Stimulated activated naive CD8-positive, alpha-beta T cell treated with anti-CD3 and anti-CD28 coated beads, Interleukin-15, Interleukin-2, amounts not matched to agents 100 ng/mL and 50 ng/mL, for 24 hours (primary cell): ENCODE results near the gene TMEM178B.
"Not testable (repeated sequence)": the region's sequence is repeated elsewhere in the genome, so short reads cannot be mapped to it uniquely, and the experiment has no call there.

Source experiments
- H3K27ac Mint-ChIP-seq: one replicate; pipeline ENCODE4 v1.8.0; 2021; ENCODE audit warnings: mild to moderate bottlenecking, mixed read lengths
- H3K27me3 Mint-ChIP-seq: one replicate; pipeline ENCODE4 v1.8.0; 2021; ENCODE audit warnings: mixed read lengths
- H3K36me3 Mint-ChIP-seq: one replicate; pipeline ENCODE4 v1.8.0; 2021; ENCODE audit warnings: low read depth, mixed read lengths
- H3K4me1 Mint-ChIP-seq: one replicate; pipeline ENCODE4 v1.8.0; 2021; ENCODE audit warnings: low read depth, mixed read lengths
- H3K4me3 Mint-ChIP-seq: one replicate; pipeline ENCODE4 v1.8.0; 2021; ENCODE audit warnings: mild to moderate bottlenecking, mixed read lengths
- H3K9me3 Mint-ChIP-seq: one replicate; pipeline ENCODE4 v1.8.0; 2021; ENCODE audit warnings: mixed read lengths

The TMEM178B gene

DNA sequence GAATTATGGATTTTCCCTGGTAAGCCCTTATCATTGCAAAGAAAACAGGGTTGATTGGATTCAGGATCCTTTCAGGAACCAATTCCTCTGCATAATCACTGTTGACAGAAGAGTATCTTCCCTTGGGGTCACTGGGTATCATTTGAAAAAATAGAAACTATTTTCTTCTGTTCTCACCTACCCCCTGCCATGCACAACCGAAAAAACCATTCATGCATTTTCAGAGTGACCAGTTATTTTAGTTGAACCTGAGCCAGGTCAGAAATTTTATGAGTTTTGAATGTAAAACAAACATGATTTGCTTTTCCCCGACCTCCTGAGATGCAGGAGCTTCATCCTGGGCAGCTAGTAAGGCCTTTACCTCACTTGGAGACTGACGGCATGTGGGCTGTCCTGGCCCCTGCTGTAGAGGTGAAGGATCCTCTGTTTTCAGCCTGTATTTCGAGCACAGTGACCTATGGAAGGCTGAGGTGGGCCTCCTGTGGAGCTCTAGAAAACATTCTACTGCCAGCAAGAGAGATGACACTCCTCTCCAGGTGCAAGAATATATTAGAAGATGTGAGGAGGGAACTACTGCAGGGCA lies 30.1 kb downstream of the TMEM178B start:
- Mint-ChIP-seq H3K27ac (no peak overlapping the region), H3K27me3 (peaks cover 13% of the 10 kb centered on the region), H3K4me3 (no peak overlapping the region), H3K9me3 (no peaks in the 10 kb centered on the region), H3K4me1 (no peaks in the 10 kb centered on the region), H3K36me3 (no peaks in the 10 kb centered on the region)

DNA sequence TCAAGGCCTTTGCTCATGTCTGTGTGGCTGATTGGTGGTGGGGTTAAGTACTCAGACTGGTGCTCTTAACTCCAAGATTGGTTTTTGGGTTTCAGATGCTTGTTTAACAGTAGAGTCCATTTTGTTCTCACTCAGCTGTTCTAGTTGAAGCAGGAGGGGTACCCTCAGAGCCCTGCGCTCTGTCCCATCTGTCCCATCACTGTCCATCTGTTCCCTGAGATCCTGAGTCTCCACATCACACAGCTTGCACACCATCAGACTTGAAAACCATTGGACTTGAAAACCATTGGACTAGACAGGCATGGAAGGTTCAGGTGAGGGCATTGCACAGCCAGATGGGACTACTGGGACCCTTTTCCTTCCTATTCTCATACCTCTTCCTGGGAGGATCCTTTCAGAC lies 39.3 kb downstream of the TMEM178B start:
- no peak overlapping the region for H3K4me3 Mint-ChIP-seq
- H3K27me3 Mint-ChIP-seq: peaks cover under 1% of the 10 kb centered on the region
- no peaks in the 10 kb centered on the region for H3K36me3 Mint-ChIP-seq
- no peaks in the 10 kb centered on the region for H3K4me1 Mint-ChIP-seq
- no peak overlapping the region for H3K27ac Mint-ChIP-seq
- no peaks in the 10 kb centered on the region for H3K9me3 Mint-ChIP-seq

DNA sequence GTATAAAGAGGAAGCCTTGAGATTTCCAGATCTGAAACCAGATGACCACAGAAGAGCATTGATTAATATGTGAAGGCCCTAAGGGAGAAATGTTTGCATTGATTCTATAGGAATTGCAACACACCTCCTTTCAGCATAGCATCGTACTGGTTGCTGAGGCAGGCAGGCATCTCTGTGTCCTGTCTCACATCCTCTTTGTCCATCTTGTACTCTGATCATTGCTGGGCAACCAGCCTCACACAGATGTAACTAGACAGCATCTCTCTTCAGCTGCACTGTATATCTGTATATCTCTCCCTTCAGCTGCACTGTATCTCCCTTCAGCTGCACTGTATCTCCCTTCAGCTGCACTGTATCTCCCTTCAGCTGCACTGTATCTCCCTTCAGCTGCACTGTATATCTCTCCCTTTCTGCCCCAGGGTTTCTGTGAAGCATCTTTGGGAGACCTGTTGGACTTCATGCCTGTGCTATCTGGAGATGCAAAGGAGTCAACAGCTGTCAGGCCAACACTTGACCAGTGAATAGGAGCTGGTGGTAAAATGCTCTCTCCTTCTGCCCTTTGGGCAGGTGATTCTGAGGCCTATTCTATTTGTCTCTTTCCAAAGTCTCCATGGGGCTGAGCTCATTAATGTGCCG lies 40.3 kb downstream of the TMEM178B start:
- H3K36me3 Mint-ChIP-seq: no peaks in the 10 kb centered on the region
- no peak overlapping the region for H3K4me3 Mint-ChIP-seq
- no peaks in the 10 kb centered on the region for H3K4me1 Mint-ChIP-seq
- peaks cover 7% of the 10 kb centered on the region for H3K27me3 Mint-ChIP-seq
- H3K27ac Mint-ChIP-seq: no peak overlapping the region
- no peaks in the 10 kb centered on the region for H3K9me3 Mint-ChIP-seq

DNA sequence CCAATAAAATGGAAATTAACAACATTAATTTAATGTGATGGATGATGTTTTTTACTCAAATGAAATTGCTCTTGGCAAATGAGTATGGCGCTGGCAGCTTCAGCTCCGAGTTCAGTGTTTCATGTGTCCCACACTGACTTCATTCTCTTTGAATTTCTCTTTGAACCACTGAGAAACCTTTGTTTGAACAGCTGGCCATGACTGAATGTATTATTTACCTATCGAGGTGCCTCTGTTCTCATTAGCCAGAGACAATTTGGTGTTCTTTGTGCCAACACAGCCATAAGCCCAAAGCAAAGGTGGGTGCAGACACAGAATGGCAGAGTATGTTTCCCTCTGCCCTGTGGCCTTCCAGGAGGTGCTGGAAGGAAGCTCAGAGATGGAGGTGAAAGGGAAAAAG lies 42.1 kb downstream of the TMEM178B start:
- Mint-ChIP-seq H3K36me3 (no peaks in the 10 kb centered on the region), H3K9me3 (no peaks in the 10 kb centered on the region), H3K4me1 (no peaks in the 10 kb centered on the region), H3K27ac (no peak overlapping the region), H3K4me3 (no peak overlapping the region), H3K27me3 (peaks cover 15% of the 10 kb centered on the region)

DNA sequence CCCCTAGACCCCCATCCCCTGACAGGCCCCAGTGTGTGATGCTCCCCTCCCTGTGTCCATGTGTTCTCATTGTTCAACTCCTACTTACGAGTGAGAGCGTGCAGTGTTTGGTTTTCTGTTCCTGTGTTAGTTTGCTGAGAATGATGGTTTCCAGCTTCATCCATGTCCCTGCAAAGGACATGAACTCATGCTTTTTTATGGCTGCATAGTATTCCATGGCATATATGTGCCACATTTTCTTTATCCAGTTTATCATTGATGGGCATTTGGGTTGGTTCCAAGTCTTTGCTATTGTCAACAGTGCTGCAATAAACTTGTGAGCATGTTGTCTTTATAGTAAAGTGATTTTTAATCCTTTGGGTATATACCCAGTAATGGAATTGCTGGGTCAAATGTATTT lies 42.8 kb downstream of the TMEM178B start:
- H3K9me3 Mint-ChIP-seq, H3K36me3 Mint-ChIP-seq, H3K4me3 Mint-ChIP-seq, H3K27ac Mint-ChIP-seq, H3K4me1 Mint-ChIP-seq: not testable (repeated sequence)
- H3K27me3 Mint-ChIP-seq: peaks cover 18% of the 10 kb centered on the region

DNA sequence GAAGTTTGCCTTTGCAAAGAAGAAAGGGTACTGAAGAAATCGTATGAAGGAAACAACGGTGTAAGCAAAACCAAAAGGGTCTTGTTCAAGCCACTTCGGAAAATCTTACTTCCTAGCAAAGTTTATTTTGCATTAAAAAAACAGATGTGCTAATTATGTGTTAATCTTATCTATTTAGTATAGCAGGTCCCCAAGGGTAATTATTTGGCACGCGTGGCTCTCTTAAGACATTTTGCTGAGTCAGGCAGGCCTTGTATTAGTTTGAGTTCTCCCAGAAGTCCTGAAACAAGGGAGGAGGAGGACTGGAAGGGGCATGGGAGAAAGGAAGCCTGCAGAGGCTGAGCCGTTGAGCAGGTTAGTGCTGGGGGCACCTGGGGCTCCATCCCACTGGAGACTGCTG lies 44.9 kb downstream of the TMEM178B start:
- Mint-ChIP-seq H3K4me3 (no peak overlapping the region), H3K9me3 (no peaks in the 10 kb centered on the region), H3K27ac (no peak overlapping the region), H3K36me3 (no peaks in the 10 kb centered on the region), H3K27me3 (peaks cover 27% of the 10 kb centered on the region), H3K4me1 (no peaks in the 10 kb centered on the region)

DNA sequence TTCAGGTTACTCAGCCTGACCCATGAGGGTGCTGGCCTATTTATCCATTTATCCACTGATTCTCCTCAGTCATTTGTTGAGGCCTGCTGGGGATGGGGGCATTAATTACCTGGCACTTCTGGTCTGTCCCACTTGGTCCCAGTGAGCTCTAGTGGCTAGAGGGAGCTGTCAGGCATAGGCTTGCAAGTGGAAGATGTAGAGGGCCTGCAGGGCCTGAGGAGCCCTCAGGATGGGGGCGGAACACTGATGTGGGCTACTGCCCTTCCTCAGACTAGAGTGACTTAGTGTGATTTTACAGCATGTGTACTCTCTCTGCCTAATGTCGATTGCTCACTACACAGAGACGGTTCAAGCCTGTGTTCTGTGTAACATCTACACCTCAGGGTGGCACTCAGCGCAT lies 45.3 kb downstream of the TMEM178B start:
- H3K4me3 Mint-ChIP-seq: no peak overlapping the region

DNA sequence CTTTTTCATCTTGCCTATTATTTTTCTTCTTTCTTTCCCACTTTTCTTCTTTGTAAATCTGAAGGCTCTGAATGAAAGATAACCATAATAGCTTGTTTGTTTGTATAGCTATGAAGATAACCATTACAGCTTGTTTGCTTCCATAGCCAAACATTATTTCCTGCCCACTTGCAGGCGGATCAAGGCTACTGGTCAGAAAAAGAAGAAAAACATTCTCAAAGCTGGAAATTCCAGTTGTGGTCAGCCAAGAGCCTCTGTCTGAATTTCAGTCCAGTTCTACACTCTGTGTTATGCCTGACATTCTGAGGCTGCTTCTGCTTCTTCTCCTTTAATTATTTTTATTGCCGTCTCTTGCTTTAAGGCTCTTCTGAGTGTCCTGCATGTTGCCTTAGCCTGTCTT lies 48.9 kb downstream of the TMEM178B start:
- Mint-ChIP-seq H3K4me1 (no peaks in the 10 kb centered on the region), H3K27me3 (peaks cover 31% of the 10 kb centered on the region), H3K9me3 (no peaks in the 10 kb centered on the region), H3K27ac (no peak overlapping the region), H3K36me3 (no peaks in the 10 kb centered on the region), H3K4me3 (no peak overlapping the region)

More for the DNA sequence above, 45.3 kb downstream of the TMEM178B start:
- Mint-ChIP-seq H3K27ac (no peak overlapping the region), H3K4me1 (no peaks in the 10 kb centered on the region), H3K9me3 (no peaks in the 10 kb centered on the region), H3K27me3 (peaks cover 27% of the 10 kb centered on the region), H3K36me3 (no peaks in the 10 kb centered on the region)

DNA sequence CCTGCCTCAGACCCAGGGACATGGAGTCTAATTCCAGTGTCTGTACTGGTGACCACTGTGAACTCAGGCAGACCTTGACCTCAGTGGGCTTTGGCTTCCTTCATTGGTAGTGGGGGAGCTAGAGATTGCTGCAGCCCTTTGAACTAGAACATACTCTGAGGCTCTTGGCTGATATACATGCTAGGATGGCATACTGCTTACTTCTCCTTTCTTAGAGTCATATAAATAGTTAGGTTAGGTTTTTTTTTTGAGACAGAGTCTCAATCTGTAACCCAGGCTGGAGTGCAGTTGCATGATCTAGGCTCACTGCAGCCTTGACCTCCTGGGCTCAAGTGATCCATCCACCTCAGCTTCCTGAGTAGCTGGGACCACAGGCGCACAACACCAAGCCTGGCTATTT lies 49.7 kb downstream of the TMEM178B start:
- Mint-ChIP-seq H3K36me3 (no peaks in the 10 kb centered on the region), H3K4me3 (no peak overlapping the region), H3K27me3 (peaks cover 26% of the 10 kb centered on the region), H3K4me1 (no peaks in the 10 kb centered on the region), H3K27ac (no peak overlapping the region), H3K9me3 (no peaks in the 10 kb centered on the region)

DNA sequence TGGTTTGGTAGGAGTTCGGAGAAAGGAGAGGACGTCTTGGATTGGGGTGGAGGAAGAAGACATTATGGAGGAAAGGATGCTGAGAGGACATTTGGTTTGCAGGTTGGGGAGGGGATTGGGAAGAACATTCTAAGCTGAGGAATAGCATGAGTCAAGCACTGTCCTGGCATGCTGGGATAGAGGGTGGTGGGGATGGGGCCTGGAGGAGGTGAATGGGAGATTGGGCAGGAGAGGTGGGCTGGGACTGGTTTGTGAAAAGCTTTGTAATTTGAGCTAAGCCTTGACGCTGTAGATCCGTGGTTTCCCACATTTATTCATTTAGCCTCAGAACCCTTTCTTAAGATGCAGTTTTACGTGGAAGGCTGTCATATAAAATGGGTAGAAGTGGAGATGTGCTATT lies 52.2 kb downstream of the TMEM178B start:
- Mint-ChIP-seq H3K27me3 (peaks cover 20% of the 10 kb centered on the region), H3K27ac (no peak overlapping the region), H3K4me3 (no peak overlapping the region), H3K4me1 (no peaks in the 10 kb centered on the region), H3K9me3 (no peaks in the 10 kb centered on the region), H3K36me3 (no peaks in the 10 kb centered on the region)

DNA sequence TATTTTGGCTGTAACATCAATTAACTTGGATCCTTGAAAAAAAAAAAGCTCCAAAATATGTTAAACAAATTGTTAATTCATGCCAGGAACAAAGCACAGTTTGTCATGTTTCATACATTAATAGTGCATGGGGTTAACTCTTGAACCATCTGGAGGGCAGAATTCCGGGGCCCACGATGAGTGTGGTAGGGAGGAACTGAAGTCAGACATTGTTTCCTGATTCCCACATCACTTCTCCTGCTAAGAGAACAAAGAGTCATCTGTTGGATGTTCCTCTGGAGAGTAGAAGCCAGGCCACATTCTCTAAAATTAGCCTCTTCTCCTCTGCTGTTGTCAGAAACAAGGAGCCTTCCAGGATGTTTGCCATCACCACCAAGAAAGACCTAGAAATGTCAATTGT lies 54.6 kb downstream of the TMEM178B start:
- H3K36me3 Mint-ChIP-seq: no peaks in the 10 kb centered on the region

DNA sequence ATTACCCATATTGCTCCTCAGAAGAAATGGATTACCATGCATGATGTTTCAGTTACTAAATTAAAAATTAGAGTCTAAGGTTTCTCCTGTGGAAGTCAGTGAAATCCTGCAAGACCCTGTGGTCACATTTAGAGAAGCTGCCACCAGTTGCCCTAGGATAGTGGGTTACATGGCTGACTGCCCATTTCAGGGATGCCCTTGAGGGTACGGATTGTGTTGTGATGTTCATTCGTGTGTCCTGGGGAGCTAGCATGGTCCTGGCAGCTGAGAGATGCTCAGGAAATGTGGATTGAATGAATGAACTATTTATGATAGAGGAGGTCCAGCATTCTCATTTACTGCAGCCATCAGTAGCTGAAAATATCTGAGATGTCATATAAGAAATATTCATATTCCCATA lies 55.1 kb downstream of the TMEM178B start:
- H3K27ac Mint-ChIP-seq: no peak overlapping the region
- H3K9me3 Mint-ChIP-seq: no peaks in the 10 kb centered on the region
- no peaks in the 10 kb centered on the region for H3K36me3 Mint-ChIP-seq
- H3K27me3 Mint-ChIP-seq: peaks cover 17% of the 10 kb centered on the region
- no peaks in the 10 kb centered on the region for H3K4me1 Mint-ChIP-seq
- no peak overlapping the region for H3K4me3 Mint-ChIP-seq

More for the DNA sequence above, 54.6 kb downstream of the TMEM178B start:
- H3K27me3 Mint-ChIP-seq: peaks cover 13% of the 10 kb centered on the region
- no peaks in the 10 kb centered on the region for H3K4me1 Mint-ChIP-seq
- no peaks in the 10 kb centered on the region for H3K9me3 Mint-ChIP-seq
- no peak overlapping the region for H3K27ac Mint-ChIP-seq
- no peak overlapping the region for H3K4me3 Mint-ChIP-seq

DNA sequence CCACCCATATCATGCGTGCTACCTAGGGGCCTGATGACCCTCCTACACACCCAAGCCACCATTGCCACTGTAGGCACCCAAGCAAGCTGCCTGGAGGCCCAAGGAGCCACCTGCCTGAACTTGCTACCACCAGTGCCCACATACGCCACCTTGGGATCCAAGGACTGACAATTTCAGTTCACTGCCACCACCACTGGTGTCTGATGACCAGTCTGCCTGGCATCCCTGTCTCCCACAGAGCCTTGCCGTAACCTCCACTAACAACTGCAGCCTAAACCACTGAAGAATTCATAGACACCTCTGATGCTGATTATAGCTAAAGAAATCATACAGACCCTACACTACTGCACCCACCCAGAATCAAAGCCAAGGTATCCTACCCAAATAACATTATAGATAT lies 58.8 kb downstream of the TMEM178B start:
- Mint-ChIP-seq H3K27ac (no peak overlapping the region), H3K4me3 (no peak overlapping the region), H3K4me1 (no peaks in the 10 kb centered on the region), H3K36me3 (no peaks in the 10 kb centered on the region), H3K27me3 (peaks cover 16% of the 10 kb centered on the region), H3K9me3 (peaks cover 3% of the 10 kb centered on the region)

DNA sequence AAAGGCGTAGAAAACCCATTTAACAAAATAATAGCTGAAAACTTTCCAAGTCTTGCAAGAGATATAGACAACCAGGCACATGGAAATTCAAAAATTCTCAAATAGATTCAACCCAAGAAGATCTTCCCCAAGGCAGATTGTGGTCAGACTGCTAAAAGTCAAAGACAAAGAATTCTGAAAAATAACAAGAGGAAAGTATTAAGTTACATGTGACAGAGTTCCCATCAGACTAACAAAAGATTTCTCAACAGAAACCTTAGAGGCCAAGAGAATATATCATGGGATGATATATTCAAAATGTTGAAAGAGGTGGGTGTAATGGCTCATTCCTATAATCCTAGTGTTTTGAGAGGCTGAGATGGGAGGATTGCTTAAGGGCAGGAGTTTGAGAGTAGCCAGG lies 59.8 kb downstream of the TMEM178B start:
- Mint-ChIP-seq H3K36me3 (no peaks in the 10 kb centered on the region), H3K27me3 (peaks cover 19% of the 10 kb centered on the region), H3K4me1 (no peaks in the 10 kb centered on the region), H3K9me3 (peaks cover 3% of the 10 kb centered on the region), H3K4me3 (no peak overlapping the region), H3K27ac (no peak overlapping the region)

DNA sequence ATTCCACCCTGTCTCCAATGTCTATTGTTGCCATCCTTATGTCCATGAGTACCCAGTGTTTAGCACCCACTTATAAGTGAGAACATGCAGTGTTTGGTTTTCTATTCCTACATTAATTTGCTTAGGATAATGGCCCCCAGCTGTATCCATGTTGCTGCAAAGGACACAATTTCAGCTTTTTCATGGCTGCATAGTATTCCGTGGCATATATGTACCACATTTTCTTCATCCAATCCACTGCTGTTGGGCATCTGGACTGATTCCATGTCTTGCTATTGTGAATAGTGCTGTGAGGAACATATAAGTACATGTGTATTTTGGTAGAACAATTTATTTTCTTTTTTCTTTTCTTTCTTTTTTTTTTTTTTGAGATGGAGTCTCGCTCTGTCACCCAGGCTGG lies 68.2 kb downstream of the TMEM178B start:
- H3K36me3 Mint-ChIP-seq: no peaks in the 10 kb centered on the region
- peaks cover 15% of the 10 kb centered on the region for H3K27me3 Mint-ChIP-seq
- H3K4me3 Mint-ChIP-seq: no peak overlapping the region
- no peaks in the 10 kb centered on the region for H3K4me1 Mint-ChIP-seq
- H3K9me3 Mint-ChIP-seq: no peaks in the 10 kb centered on the region
- no peak overlapping the region for H3K27ac Mint-ChIP-seq
